ENCODE data around the gene ABCA2.
"Not testable (repeated sequence)": the region's sequence is repeated elsewhere in the genome, so short reads cannot be mapped to it uniquely, and the experiment has no call there.

ABCA2 gene

GRCh38 chr9:137037483-137037882 is 9.4 kb upstream of the ABCA2 start:
- DNase-seq (ENCODE audit: low read depth in 2 of 2) = no peak
- H3K4me3 ChIP-seq (replicated peaks in 1 of 2; ENCODE audit: low read depth in 2 of 2, low read length in 2 of 2) = no peak overlapping the region
- no peak for TF ChIP-seq CTCF (IDR thresholded peaks at IDR 0.05; ENCODE audit: low read depth, low read length)

- no peak overlapping the region for H3K4me3 ChIP-seq (replicated peaks in 1 of 2; ENCODE audit: low read depth in 2 of 2, low read length in 2 of 2)
- DNase-seq (ENCODE audit: low read depth in 2 of 2) = no peak
- no peak for TF ChIP-seq CTCF (IDR thresholded peaks at IDR 0.05; ENCODE audit: low read depth, low read length)
These were observed 9.0 kb upstream of the ABCA2 start for GRCh38 chr9:137037035-137037434.

GRCh38 chr9:137035937-137036336 is 7.9 kb upstream of the ABCA2 start:
- H3K4me3 ChIP-seq (replicated peaks in 1 of 2; ENCODE audit: low read depth in 2 of 2, low read length in 2 of 2) = no peak overlapping the region
- DNase-seq (ENCODE audit: low read depth in 2 of 2) = no peak
- no peak for TF ChIP-seq CTCF (IDR thresholded peaks at IDR 0.05; ENCODE audit: low read depth, low read length)

GRCh38 chr9:137035507-137035834 is 7.4 kb upstream of the ABCA2 start:
- no peak for TF ChIP-seq CTCF (IDR thresholded peaks at IDR 0.05; ENCODE audit: low read depth, low read length)
- no peak for DNase-seq (ENCODE audit: low read depth in 2 of 2)
- no peak overlapping the region for H3K4me3 ChIP-seq (replicated peaks in 1 of 2; ENCODE audit: low read depth in 2 of 2, low read length in 2 of 2)

- DNase-seq (ENCODE audit: low read depth in 2 of 2) = peak; percentile 85 to 88
- no peak overlapping the region for H3K4me3 ChIP-seq (replicated peaks in 1 of 2; ENCODE audit: low read depth in 2 of 2, low read length in 2 of 2)
- TF ChIP-seq CTCF (IDR thresholded peaks at IDR 0.05; ENCODE audit: low read depth, low read length) = peak; percentile 96
These were observed 6.9 kb upstream of the ABCA2 start for GRCh38 chr9:137034709-137035506.

- no peak for DNase-seq (ENCODE audit: low read depth in 2 of 2)
- no peak overlapping the region for H3K4me3 ChIP-seq (replicated peaks in 1 of 2; ENCODE audit: low read depth in 2 of 2, low read length in 2 of 2)
- TF ChIP-seq CTCF (IDR thresholded peaks at IDR 0.05; ENCODE audit: low read depth, low read length) = no peak
These were observed 6.1 kb upstream of the ABCA2 start for GRCh38 chr9:137034039-137034708.

- H3K4me3 ChIP-seq (replicated peaks in 1 of 2; ENCODE audit: low read depth in 2 of 2, low read length in 2 of 2); DNase-seq (ENCODE audit: low read depth in 2 of 2): not testable (repeated sequence)
These were observed 5.4 kb upstream of the ABCA2 start for GRCh38 chr9:137033481-137033880.

Data from cardiac fibroblast (primary cell).